NCI-H1436 (cell line): ENCODE data around the gene ACE.

Experiments
- DNase-seq: peaks from one replicate; lab custom pipeline; 2025; lab: John Stamatoyannopoulos, UW

Gene ACE

GRCh38 chr17:63537991-63538692 is 61.3 kb downstream of the ACE start:
- no peak for DNase-seq

GRCh38 chr17:63538693-63539595 is 62.1 kb downstream of the ACE start:
- DNase-seq = no peak

DNA sequence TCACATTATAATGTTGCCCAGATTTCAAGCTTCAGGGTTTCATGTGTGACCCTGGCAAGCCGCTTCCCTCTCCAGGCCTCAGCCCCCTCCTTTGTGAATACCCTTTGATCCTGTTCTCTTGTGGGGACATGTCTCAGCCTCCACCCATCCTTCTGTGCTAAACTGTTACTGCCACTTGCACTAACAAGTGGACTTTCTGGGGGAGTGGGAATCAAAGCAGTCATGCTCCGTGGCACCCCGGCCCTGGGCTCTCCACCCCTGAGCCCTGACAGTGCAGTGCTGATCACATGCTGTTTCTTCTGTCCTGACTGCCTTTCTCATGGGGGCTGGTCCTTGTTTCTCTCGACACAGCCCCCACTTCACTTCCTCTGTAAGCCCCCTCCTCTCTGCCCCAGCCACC is 63.7 kb downstream of the ACE start:
- DNase-seq = no peak

- DNase-seq = no peak
Observed at GRCh38 chr17:63542218-63542545, 65.3 kb downstream of the ACE start.

DNA sequence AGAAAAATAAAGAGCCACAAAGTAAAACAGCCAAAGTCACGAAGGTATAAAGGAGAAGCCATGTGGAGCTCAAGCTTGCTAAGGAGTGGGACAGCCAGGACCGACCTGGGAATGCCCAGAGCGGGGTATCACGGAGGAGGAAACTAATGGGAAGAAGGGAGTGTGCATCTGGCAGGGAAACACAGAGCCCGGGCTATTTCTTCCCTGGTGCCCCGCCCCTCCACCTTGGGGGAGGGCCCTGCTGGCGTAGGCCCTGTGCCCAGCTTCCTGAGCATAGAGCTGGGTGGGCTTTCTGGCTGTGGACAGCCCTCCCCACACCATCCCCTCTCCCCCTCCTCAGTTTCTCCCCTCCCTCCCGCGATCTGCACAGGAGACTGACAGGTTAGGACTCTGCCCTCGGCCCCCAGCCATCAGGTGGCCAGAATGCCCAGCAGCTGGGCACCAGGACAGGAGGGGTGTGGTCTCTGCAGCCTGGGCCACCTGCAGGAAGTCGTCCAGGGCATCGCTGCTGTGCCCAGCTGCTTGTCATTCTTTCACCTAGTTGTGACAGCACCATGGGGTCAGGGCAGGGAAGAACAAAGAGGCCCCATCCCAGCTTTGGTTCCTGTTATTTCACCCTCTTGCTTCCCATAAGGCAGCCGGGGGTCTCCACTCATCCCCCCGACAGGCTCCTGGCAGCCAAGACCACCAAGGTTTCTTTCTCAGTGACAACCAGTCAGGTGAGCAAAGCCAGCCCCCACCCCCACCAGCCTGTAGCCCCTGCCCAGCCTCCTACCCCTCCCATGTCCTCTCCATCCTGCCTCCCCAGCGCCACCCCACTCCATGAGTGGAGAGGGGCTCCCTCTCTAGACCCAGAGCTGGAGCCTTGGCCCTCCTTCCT is 66.3 kb downstream of the ACE start:
- no peak for DNase-seq

GRCh38 chr17:63543822-63544420 is 67.1 kb downstream of the ACE start:
- no peak for DNase-seq

- DNase-seq = no peak
Observed at GRCh38 chr17:63544467-63545301, 67.8 kb downstream of the ACE start.

DNA sequence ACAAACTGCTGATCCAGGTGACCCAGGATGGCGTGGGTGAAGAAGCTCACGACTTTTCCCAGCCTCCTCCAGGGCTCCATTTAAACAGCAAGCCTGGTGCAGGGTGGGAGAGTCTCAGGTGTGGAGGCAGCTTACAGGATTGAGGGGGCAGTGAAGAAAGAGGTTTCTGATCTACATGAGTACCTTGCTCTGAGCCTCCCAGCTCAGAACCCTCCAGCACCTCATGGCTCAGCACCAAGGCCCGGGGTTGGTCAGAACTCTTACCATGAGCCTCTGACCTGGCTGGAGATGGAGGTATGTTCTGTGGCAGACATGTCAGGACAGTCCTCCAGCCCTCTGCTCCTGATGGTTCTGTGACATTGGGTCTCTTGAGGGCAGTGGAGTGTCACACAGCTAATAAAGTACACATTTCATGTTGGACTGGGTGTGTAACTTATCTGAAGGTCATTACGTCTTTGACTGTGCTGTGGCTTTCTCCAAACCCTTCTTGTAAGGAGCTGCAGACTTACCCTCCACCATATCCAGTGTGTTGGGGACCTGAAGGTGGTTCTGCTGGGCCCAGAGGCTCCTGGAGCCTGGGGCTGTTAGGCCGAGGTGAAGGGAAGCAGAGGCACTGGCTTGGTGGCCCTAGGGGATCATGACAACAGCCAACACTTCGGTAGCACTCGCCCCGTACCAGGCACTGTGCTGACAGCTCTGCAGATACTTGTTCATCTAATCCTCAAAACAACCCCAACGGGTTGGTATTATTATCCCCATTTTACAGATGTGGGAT is 69.6 kb downstream of the ACE start:
- DNase-seq = no peak

DNA sequence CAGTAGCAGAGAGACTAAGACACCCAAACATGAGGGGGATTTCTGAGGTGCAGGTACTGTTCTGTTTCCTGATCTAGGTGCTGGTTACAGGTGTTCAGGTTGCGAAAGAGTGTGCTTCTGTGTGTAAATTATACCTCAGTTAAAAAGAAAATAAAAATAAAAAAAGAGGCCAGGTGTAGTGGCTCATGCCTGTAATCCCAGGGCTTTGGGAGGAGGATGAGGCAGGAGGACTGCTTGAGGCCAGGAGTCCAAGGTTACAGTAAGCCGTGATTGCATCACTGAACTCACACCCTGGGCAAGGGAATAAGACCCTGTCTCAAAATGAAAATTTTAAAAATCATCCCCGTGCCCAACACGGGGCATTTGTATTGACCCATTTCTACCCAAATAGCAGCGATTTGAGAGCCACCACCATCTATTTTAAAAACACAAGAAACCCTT is 70.2 kb downstream of the ACE start:
- no peak for DNase-seq
